CD4-positive, alpha-beta T cell (primary cell): ENCODE measurements around the gene BRD7. TPM values are rescaled to one million over a fixed set of nuclear protein-coding genes. Genes with fewer than 3 reads are reported as not detected.

Experiments used
- ATAC-seq: fragments of 200-7000 bp; cut with Tn5 transposase; one replicate; pipeline ENCODE4 v1.10.0; 2022; ENCODE audit warnings: mild to moderate bottlenecking; ENCODE audit not compliant: poor library complexity
- CTCF ChIA-PET: fragments of 350-600 bp; sonication (Branson Sonifier 250); formaldehyde crosslinking; loops from one replicate; lab custom pipeline; 2021; ENCODE audit warnings: antibody characterized with exemption, inconsistent platforms; lab: Charles Lee
- POLR2A ChIA-PET: fragments of 350-600 bp; sonication (Branson Sonifier 250); formaldehyde crosslinking; loops from one replicate; lab custom pipeline; 2021; ENCODE audit warnings: antibody characterized with exemption, inconsistent platforms; lab: Charles Lee
- DNase-seq, 14 experiments: peaks; one replicate each; pipeline ENCODE4 v3.0.0-alpha.2; 2013 to 2020; ENCODE audit warnings: mixed read lengths in 2 of 14
- H3K27ac ChIP-seq, 2 donors: one replicate each; pipeline versions ENCODE4 v1.5.1 to v1.7.0; 2013; ENCODE audit warnings: low read length in 2 of 2, low read depth in 1 of 2, mild to moderate bottlenecking in 1 of 2
- H3K27me3 ChIP-seq, 2 experiments: 1 replicate in 1 of 2; 2 replicates in 1 of 2; pipeline versions ENCODE4 v1.6.1 to v1.7.0; 2013; ENCODE audit warnings: low read length in 2 of 2, control low read depth in 1 of 2, mild to moderate bottlenecking in 1 of 2, moderate library complexity in 1 of 2; ENCODE audit not compliant: insufficient read depth in 2 of 2, control insufficient read depth in 1 of 2
- H3K36me3 ChIP-seq: one replicate; pipeline ENCODE4 v1.6.1; 2013; ENCODE audit warnings: low read length, control low read depth; ENCODE audit not compliant: insufficient read depth
- H3K4me1 ChIP-seq: one replicate; pipeline ENCODE4 v1.6.1; 2013; ENCODE audit warnings: low read length, control low read depth; ENCODE audit not compliant: insufficient read depth
- H3K4me3 ChIP-seq: one replicate; pipeline ENCODE4 v1.5.1; 2013; ENCODE audit warnings: mild to moderate bottlenecking, low read length, moderate library complexity
- H3K9me3 ChIP-seq, 2 experiments: 1 replicate in 1 of 2; 2 replicates in 1 of 2; pipeline versions ENCODE4 v1.6.1 to v1.7.0; 2013; ENCODE audit warnings: low read length in 2 of 2, mild to moderate bottlenecking in 2 of 2, control low read depth in 1 of 2, moderate library complexity in 1 of 2; ENCODE audit not compliant: control insufficient read depth in 1 of 2, insufficient read depth in 1 of 2
- H3K27ac Mint-ChIP-seq: one replicate; pipeline ENCODE4 v1.8.0; 2020; ENCODE audit warnings: mixed read lengths
- H3K27me3 Mint-ChIP-seq: one replicate; pipeline ENCODE4 v1.8.0; 2021; ENCODE audit warnings: mixed read lengths
- H3K36me3 Mint-ChIP-seq: one replicate; pipeline ENCODE4 v1.8.0; 2021; ENCODE audit warnings: low read depth, mixed read lengths
- H3K4me1 Mint-ChIP-seq: one replicate; pipeline ENCODE4 v1.8.0; 2021; ENCODE audit warnings: low read depth, mixed read lengths
- H3K4me3 Mint-ChIP-seq: one replicate; pipeline ENCODE4 v1.8.0; 2020; ENCODE audit warnings: mild to moderate bottlenecking, mixed read lengths
- H3K9me3 Mint-ChIP-seq: one replicate; pipeline ENCODE4 v1.8.0; 2020; ENCODE audit warnings: mixed read lengths
- intact Hi-C, 2 experiments: fragments of 100-400 bp; cut with DNase I in 1 of 2; cut with micrococcal nuclease in 1 of 2; formaldehyde crosslinking; loops; one replicate each; pipeline versions ENCODE4 v1.15.1 to v1.9.0; 2023 to 2025; cut with DNase I, micrococcal nuclease
- total RNA-seq, 174 experiments: library from RNA in 2 of 174; stranded (reverse) in 2 of 174; gene quantifications; one replicate each; pipeline ENCODE4 v1.2.3 and lab custom pipeline; 2021 to 2026
- TF ChIP-seq, protein P1 (sequence below): fragments of 200-600 bp; IDR thresholded peaks from one replicate; pipeline ENCODE4 v1.8.0; 2022; ENCODE audit warnings: antibody characterized with exemption, mild to moderate bottlenecking

Gene BRD7
- total RNA-seq, 2 experiments from 2014 or later = 95.4 to 103 TPM

- Histone ChIP-seq H3K27ac (peak overlapping the region; percentile 91 to 93), H3K9me3 (no peaks in the 10 kb centered on the region), H3K36me3 (peaks cover 25% of the 10 kb centered on the region), H3K4me3 (no peak overlapping the region), H3K4me1 (peaks cover 98% of the 10 kb centered on the region), H3K27me3 (no peaks in the 10 kb centered on the region)
- CTCF ChIA-PET = interaction anchor here (1.2 to 1.3 kb wide), 2 partner anchors 58 to 78 kb away, joined by 3 to 4 read pairs; no protein-coding TSS in a partner anchor
- no peak for ATAC-seq
- peak in 1 of 14 experiments; percentile 39 for DNase-seq
- Mint-ChIP-seq H3K9me3 (no peaks in the 10 kb centered on the region), H3K4me3 (peak overlapping the region; percentile 95), H3K36me3 (peaks cover 57% of the 10 kb centered on the region), H3K27ac (peak overlapping the region; percentile 100), H3K4me1 (peaks cover 96% of the 10 kb centered on the region), H3K27me3 (no peaks in the 10 kb centered on the region)
- intact Hi-C loops = loop anchor here in 1 of 2 experiments (10.0 kb wide), 1 partner anchor 117 kb away; the partner anchor contains the start of gene TENT4B
- POLR2A ChIA-PET = interaction anchor here (3.7 to 4.3 kb wide), 3 partner anchors 11 to 55 kb away, joined by 22 to 40 read pairs (median 32); no protein-coding TSS in a partner anchor
- TF ChIP-seq, protein P1, sequence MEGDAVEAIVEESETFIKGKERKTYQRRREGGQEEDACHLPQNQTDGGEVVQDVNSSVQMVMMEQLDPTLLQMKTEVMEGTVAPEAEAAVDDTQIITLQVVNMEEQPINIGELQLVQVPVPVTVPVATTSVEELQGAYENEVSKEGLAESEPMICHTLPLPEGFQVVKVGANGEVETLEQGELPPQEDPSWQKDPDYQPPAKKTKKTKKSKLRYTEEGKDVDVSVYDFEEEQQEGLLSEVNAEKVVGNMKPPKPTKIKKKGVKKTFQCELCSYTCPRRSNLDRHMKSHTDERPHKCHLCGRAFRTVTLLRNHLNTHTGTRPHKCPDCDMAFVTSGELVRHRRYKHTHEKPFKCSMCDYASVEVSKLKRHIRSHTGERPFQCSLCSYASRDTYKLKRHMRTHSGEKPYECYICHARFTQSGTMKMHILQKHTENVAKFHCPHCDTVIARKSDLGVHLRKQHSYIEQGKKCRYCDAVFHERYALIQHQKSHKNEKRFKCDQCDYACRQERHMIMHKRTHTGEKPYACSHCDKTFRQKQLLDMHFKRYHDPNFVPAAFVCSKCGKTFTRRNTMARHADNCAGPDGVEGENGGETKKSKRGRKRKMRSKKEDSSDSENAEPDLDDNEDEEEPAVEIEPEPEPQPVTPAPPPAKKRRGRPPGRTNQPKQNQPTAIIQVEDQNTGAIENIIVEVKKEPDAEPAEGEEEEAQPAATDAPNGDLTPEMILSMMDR = no peak
These were observed 96.6 kb downstream of the BRD7 start for GRCh38 chr16:50272111-50272571.

- POLR2A ChIA-PET = interaction anchor here (4.1 kb wide), 1 partner anchor 12 kb away, joined by 40 read pairs; no protein-coding TSS in a partner anchor
- intact Hi-C loops = loop anchor here in 1 of 2 experiments (10.0 kb wide), 1 partner anchor 117 kb away; the partner anchor contains the start of gene TENT4B
These were observed 97.4 kb downstream of the BRD7 start for GRCh38 chr16:50271148-50272041.

More at GRCh38 chr16:50271148-50272041, 97.4 kb downstream of the BRD7 start:
- H3K4me3 ChIP-seq = no peak overlapping the region
- H3K36me3 ChIP-seq = peaks cover 21% of the 10 kb centered on the region
- H3K27me3 ChIP-seq = no peaks in the 10 kb centered on the region
- H3K27ac ChIP-seq = peak overlapping the region; percentile 91 to 93
- H3K4me1 Mint-ChIP-seq = peaks cover 94% of the 10 kb centered on the region
- TF ChIP-seq, protein P1 = no peak
- H3K27ac Mint-ChIP-seq = peak overlapping the region; percentile 100
- ATAC-seq (no peak), DNase-seq (no peak)
- H3K9me3 ChIP-seq = no peaks in the 10 kb centered on the region
- H3K4me1 ChIP-seq = peaks cover 97% of the 10 kb centered on the region
- H3K4me3 Mint-ChIP-seq = peak overlapping the region; percentile 78
- peaks cover 60% of the 10 kb centered on the region for H3K36me3 Mint-ChIP-seq
- CTCF ChIA-PET = interaction anchor here (1.2 to 1.3 kb wide), 3 partner anchors 58 to 98 kb away, joined by 3 to 4 read pairs (median 3); partner anchors contain the start of gene BRD7
- no peaks in the 10 kb centered on the region for H3K9me3 Mint-ChIP-seq
- H3K27me3 Mint-ChIP-seq = no peaks in the 10 kb centered on the region
